ENCODE data around the gene LIPE.

Gene LIPE

GRCh38 chr19:42427313-42427712, at the start of gene LIPE:
TSS of gene LIPE (minus strand) at chr19:42427388. CDS start at chr19:42427149, 239 bp downstream.
- TF ChIP-seq ZFX (IDR thresholded peaks at IDR 0.05) (no peak), CTCF (conservative IDR thresholded peaks at IDR 0.05) (no peak)
- no peak within 1 kb of the TSS for H3K27ac ChIP-seq

GRCh38 chr19:42475366-42475765, 48.2 kb upstream of the LIPE start:
- no peak for TF ChIP-seq ZFX (IDR thresholded peaks at IDR 0.05)
- TF ChIP-seq CTCF (conservative IDR thresholded peaks at IDR 0.05), result no peak
- H3K27ac ChIP-seq, result no peak overlapping the region

GRCh38 chr19:42474743-42475142, 47.6 kb upstream of the LIPE start:
- H3K27ac ChIP-seq, result no peak overlapping the region
- TF ChIP-seq CTCF (conservative IDR thresholded peaks at IDR 0.05), result no peak
- TF ChIP-seq ZFX (IDR thresholded peaks at IDR 0.05), result no peak

- H3K27ac ChIP-seq, result no peak overlapping the region
Observed at GRCh38 chr19:42473686-42474085, 46.5 kb upstream of the LIPE start.

GRCh38 chr19:42472402-42473147, 45.4 kb upstream of the LIPE start:
- H3K27ac ChIP-seq, result peak overlapping the region; percentile 55; the same call in 1 of the 2 replicates
- TF ChIP-seq ZFX (IDR thresholded peaks at IDR 0.05), result no peak
- no peak for TF ChIP-seq CTCF (conservative IDR thresholded peaks at IDR 0.05)

More at GRCh38 chr19:42473686-42474085, 46.5 kb upstream of the LIPE start:
- TF ChIP-seq ZFX (IDR thresholded peaks at IDR 0.05) (no peak), CTCF (conservative IDR thresholded peaks at IDR 0.05) (no peak)

GRCh38 chr19:42471554-42472249, 44.5 kb upstream of the LIPE start:
- peak overlapping the region; percentile 55 for H3K27ac ChIP-seq
- TF ChIP-seq ZFX (IDR thresholded peaks at IDR 0.05), result no peak
- no peak for TF ChIP-seq CTCF (conservative IDR thresholded peaks at IDR 0.05)

All from C4-2B (cell line).